ENCODE measurements around the gene CHAC1.

CHAC1 gene

DNA sequence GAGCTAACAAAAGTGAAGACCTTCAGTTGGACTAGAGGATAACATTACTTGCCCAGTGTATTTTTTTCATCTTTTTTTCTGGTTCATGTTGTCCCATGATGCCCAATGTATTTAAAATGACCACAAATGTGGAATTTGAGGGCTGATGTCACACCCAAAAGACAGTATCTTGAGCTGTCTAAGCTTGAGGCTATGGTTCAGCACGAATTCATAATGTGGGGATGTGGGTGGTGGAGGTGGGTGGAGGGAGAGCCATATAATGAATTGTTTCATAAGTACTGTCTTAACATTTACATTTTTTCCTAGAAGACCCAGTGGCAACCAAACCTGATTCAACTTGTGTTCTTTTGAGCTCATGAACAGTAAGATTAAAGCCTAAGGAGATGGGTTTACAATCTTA, 37.5 kb downstream of the CHAC1 start:
- no peak for DNase-seq

DNA sequence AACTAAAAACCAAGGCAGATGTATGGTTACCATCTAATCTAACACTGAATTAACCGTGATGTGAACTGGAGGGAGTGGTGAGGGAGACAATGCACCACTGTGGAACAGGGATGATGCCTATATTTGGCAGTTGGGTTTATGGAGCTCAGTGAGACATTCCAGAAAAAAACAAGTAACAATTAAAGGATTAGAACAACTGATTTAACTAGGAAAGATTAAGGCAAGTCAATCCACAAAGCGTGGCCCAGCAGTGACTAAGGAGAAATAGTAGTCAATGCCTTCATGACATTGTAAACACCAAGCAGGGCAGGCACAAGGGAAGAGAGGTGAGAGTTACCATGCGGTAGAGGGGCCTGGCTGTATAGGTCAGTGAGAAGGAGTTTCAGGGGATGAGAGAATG, 38.1 kb downstream of the CHAC1 start:
- no peak for DNase-seq

DNA sequence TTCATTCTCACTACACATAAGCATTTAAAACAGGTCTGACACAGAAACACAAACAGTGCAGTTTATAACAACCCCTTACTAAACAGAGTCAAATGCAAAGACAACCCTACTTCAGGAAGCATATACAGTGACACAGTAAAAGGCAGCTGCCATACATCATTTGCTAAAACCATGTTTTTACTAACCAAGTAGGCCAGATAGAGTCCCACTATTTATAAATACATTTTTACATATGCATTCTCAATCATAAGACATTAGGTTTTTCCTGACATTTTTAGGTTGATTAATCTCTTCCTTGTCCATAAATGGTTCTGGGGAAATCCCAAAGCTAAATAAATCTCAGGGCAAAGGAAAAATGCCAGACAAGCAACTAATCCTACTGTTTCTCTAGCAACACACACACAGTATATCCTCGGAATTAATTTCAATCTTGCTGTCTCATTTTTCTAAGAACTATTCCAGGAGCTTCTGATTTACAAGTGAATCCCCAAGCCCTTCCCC, 39.0 kb downstream of the CHAC1 start:
- no peak for DNase-seq

DNA sequence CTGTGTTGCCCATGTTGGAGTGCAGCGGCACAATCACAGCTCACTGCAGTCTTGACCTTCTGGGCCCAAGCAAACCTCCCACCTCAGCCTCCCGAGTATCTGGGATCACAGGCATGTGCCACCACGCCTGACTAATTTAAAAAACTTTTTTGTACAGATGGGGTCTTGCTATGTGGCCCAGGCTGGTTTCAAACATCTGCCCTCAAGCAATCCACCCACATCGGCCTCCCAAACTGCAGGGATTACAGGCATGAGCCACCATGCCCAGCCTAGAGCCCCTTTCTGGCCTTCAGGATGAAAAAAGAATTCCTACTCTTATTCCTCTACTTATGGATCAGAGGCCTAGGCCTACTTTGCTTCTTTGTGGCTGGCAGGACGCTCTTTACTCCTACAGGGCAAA, 39.6 kb downstream of the CHAC1 start:
- no peak for DNase-seq

DNA sequence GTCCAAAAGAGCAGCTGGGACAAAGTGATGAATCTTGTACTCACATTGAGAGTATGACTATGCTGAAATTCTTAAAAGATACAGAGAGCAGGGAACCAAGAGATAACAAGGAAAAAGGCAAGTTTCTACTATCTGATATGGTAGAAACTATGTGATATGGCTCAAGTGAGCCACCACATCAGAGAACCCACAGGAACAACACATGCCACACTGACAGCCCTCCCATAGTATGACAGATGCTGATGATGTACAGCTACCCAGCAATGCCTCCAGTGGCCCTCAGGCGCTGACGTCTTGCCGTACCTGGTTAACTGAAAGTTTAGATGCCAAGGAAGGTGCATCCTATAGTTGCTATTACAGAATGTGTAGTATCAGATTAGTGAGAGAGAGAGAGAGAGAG, 42.4 kb downstream of the CHAC1 start:
- no peak for DNase-seq

DNA sequence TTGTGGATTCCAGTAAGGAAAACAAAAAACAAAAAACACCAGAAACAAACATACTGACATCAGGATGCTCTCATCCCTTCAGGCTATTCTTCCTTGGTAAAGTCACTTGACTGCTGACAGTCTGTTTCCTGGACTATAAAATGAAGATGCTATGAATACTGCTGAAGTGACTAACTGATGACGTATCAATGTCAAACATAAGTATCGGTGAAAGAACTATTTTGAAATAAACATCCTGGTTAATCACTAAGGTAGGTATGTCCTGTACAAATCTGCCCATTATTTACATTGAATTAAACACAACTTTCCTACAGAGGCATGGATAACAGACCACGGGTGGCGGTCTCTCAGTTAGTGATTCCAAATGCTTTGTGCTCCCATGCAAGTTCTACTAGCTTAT, 45.9 kb downstream of the CHAC1 start:
- no peak for DNase-seq

DNA sequence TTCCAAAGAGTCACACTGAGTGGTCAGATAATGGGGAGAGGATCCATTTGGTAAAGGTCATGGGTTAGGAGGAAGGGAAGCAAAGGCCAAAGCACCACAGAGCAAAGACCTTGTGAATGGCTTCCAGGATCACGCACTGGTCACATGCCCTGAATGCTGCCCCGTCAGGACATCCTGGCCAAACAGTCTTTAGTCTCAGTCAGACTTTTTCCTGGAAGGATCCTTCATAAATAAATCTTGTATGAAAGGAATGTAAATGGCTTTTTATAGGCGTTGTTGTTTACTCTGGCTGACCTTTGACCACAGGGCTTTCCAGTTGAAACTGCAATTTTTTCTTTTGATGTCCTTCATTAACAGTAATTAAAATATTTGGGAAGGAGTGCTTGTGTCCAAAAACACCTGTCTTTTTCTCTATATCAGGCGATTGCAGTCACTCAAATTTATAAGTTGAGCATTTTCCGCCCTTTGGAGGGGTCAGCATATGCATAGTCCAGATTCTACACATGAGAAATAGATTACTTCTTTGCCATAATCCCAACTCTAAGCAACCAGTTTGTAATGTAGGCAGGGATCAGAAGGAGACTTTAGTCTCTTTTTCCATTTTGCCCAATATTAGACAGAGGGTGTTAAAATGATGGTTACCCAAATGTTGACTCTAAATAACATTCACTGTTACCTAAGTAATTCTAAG, 48.4 kb downstream of the CHAC1 start:
- DNase-seq, result no peak

DNA sequence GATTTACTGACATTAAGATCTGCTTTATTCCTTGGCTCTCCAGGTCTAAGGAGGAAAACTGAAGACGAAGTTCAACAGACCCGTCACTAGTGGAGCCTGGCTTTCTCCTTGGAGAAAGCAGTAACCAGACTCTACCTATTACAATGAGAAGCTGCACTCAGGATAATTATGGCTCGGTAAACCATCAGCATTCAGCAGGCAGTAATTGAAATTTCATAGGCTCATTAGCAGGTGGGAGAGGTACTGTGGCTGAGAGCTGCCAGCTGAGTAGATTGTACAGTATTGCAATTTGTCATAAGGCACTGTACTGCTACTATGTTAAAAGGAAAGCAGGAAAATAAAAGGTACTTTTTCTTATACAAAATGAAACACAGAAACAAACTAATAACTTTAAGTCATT, 51.2 kb downstream of the CHAC1 start:
- DNase-seq, result no peak

Measured in femur (tissue), 1 donor.